Measurements from ENCODE around the gene EPRS1. TPM values are rescaled to one million over a fixed set of nuclear protein-coding genes. Genes with fewer than 3 reads are reported as not detected.

EPRS1 gene
- total and polyA plus RNA-seq, 9 of the 15 experiments (the other 6 are each of a cell fraction or from before 2014, with no cell fraction given): 129 to 291 (median 248) TPM

GRCh38 chr1:220084460-220084859 lies 38.2 kb upstream of the EPRS1 start:
- Histone ChIP-seq H3K4me1 (replicated peaks in 1 of 2; ENCODE audit: control insufficient read depth in 2 of 2, insufficient read depth in 2 of 2, low read length in 2 of 2) (peaks cover 0 to 6% of the 10 kb centered on the region in 2 experiments; a peak in 1 of 5 replicates), H3K9ac (ENCODE audit: insufficient read depth in 1 of 2, low read depth in 2 of 2, low read length in 2 of 2) (no peak overlapping the region), H3K9me1 (ENCODE audit: control insufficient read depth, insufficient read depth, low read length) (no peaks in the 10 kb centered on the region), H3K36me3 (ENCODE audit: control insufficient read depth, insufficient read depth, low read length) (peaks cover 9% of the 10 kb centered on the region), H3K79me2 (ENCODE audit: control insufficient read depth, insufficient read depth, low read length) (peaks cover 26% of the 10 kb centered on the region), H4K20me1 (replicated peaks; ENCODE audit: control insufficient read depth, insufficient read depth, low read length) (no peaks in the 10 kb centered on the region), H3K4me2 (ENCODE audit: insufficient read depth, low read length) (no peak overlapping the region), H3K27me3 (ENCODE audit: control insufficient read depth in 2 of 2, insufficient read depth in 2 of 2, low read length in 2 of 2) (no peaks in the 10 kb centered on the region), H2AFZ (ENCODE audit: low read depth, low read length) (no peak overlapping the region), H3K4me3 (no peak overlapping the region), H3K27ac (ENCODE audit: extremely low read depth, low read depth, low read length) (no peak overlapping the region), H3K9me3 (replicated peaks; ENCODE audit: control insufficient read depth, insufficient read depth, low read depth, low read length) (no peaks in the 10 kb centered on the region)
- intact Hi-C loops (cut with micrococcal nuclease) (no loop called here), in situ Hi-C loops (cut with MboI) (no loop called here)
- no peak for FAIRE-seq
- no peak for ATAC-seq
- BruUV-seq (replicated peaks): no TSS peak
- CTCF ChIA-PET (ENCODE audit: low intra/inter-chr PET ratio): no interaction called here
- no peak for DNase-seq (ENCODE audit: extremely low read depth in 1 of 4, low spot score in 3 of 4)
- no peak for TF ChIP-seq FOXK2 (conservative IDR thresholded peaks at IDR 0.05 in 1 of 2, IDR thresholded peaks at IDR 0.05 in 1 of 2; ENCODE audit: low read depth in 2 of 2)
- no peak for TF ChIP-seq NCOR1 (IDR thresholded peaks at IDR 0.05)
- no peak for TF ChIP-seq CBX3 (IDR thresholded peaks at IDR 0.05; ENCODE audit: borderline replicate concordance in 1 of 2, low read length in 2 of 2)
- no peak for TF ChIP-seq NRF1 (conservative IDR thresholded peaks at IDR 0.05 in 1 of 2, IDR thresholded peaks at IDR 0.05 in 1 of 2)
- TF ChIP-seq SMAD1 (IDR thresholded peaks at IDR 0.05; ENCODE audit: low read depth, low read length, partially characterized antibody): no peak
- TF ChIP-seq, protein P1, sequence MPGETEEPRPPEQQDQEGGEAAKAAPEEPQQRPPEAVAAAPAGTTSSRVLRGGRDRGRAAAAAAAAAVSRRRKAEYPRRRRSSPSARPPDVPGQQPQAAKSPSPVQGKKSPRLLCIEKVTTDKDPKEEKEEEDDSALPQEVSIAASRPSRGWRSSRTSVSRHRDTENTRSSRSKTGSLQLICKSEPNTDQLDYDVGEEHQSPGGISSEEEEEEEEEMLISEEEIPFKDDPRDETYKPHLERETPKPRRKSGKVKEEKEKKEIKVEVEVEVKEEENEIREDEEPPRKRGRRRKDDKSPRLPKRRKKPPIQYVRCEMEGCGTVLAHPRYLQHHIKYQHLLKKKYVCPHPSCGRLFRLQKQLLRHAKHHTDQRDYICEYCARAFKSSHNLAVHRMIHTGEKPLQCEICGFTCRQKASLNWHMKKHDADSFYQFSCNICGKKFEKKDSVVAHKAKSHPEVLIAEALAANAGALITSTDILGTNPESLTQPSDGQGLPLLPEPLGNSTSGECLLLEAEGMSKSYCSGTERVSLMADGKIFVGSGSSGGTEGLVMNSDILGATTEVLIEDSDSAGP (CRISPR knock-in tag; IDR thresholded peaks at IDR 0.05): no peak
- TF ChIP-seq SMARCC2 (IDR thresholded peaks at IDR 0.05; ENCODE audit: low read depth): no peak
- no peak for TF ChIP-seq DNMT1 (IDR thresholded peaks at IDR 0.05)
- POLR2A ChIA-PET: interaction anchor here (1.6 kb wide), 1 partner anchor 16 kb away, joined by 4 read pairs; no protein-coding TSS in a partner anchor
- 92% methylated on average over 1 of the region's 1 CpG for WGBS (ENCODE audit: insufficient coverage, low coverage, missing lambda C conversion rate)
